ENCODE measurements around the gene GRAP2. TPM values are rescaled to one million over a fixed set of nuclear protein-coding genes. Genes with fewer than 3 reads are reported as not detected.

The GRAP2 gene
- total RNA-seq, 3 donors from 2014 or later (not counting 1 experiment from before 2014, with no cell fraction given) = 65.1 to 97.3 (median 92.2) TPM

DNA sequence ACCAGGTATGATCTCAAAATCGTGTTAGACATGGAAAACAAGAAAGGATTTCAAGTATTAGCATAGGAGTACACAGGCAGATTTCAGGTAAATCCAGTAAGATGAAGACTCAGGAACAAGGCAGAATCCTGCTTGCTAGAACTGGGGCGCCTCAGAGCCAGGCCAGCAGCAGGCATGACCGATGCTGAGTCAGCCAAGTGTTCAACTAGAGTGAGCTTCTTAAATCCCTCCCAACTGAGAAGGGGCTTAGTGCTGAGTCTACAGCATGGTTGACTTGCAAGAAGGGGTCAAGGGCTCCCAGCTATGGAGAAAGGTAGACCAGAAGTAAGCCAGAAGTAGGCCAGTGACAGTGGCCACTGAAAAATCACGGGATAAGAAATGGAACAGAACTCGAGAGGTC, 12.4 kb downstream of the GRAP2 start:
- Mint-ChIP-seq H3K27ac (peak overlapping the region; percentile 45 to 78), H3K9me3 (peaks cover 2 to 5% of the 10 kb centered on the region in 2 donors), H3K27me3 (ENCODE audit: low read depth in 2 of 2) (no peaks in the 10 kb centered on the region), H3K4me3 (peak overlapping the region; percentile 35), H3K4me1 (peaks cover 88 to 91% of the 10 kb centered on the region in 2 donors), H3K36me3 (no peaks in the 10 kb centered on the region)
- H3K27ac ChIP-seq (ENCODE audit: low read length) = no peak overlapping the region
- H3K4me1 ChIP-seq (ENCODE audit: control insufficient read depth, insufficient read depth, low read length) = peaks cover 68% of the 10 kb centered on the region
- H3K27me3 ChIP-seq (ENCODE audit: control insufficient read depth, insufficient read depth, low read length) = no peaks in the 10 kb centered on the region
- peaks cover 4% of the 10 kb centered on the region for H3K9me3 ChIP-seq (ENCODE audit: control insufficient read depth, insufficient read depth, low read length)
- TF ChIP-seq, protein P1, sequence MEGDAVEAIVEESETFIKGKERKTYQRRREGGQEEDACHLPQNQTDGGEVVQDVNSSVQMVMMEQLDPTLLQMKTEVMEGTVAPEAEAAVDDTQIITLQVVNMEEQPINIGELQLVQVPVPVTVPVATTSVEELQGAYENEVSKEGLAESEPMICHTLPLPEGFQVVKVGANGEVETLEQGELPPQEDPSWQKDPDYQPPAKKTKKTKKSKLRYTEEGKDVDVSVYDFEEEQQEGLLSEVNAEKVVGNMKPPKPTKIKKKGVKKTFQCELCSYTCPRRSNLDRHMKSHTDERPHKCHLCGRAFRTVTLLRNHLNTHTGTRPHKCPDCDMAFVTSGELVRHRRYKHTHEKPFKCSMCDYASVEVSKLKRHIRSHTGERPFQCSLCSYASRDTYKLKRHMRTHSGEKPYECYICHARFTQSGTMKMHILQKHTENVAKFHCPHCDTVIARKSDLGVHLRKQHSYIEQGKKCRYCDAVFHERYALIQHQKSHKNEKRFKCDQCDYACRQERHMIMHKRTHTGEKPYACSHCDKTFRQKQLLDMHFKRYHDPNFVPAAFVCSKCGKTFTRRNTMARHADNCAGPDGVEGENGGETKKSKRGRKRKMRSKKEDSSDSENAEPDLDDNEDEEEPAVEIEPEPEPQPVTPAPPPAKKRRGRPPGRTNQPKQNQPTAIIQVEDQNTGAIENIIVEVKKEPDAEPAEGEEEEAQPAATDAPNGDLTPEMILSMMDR (IDR thresholded peaks at IDR 0.05) = no peak
- ATAC-seq = no peak
- intact Hi-C loops (cut with micrococcal nuclease) = no loop called here
- no peaks in the 10 kb centered on the region for H3K36me3 ChIP-seq (ENCODE audit: control insufficient read depth, insufficient read depth, low read length)
- no peak overlapping the region for H3K4me3 ChIP-seq (ENCODE audit: low read length)
- peak in 1 of 2 donors; percentile 22 for DNase-seq
- WGBS (ENCODE audit: insufficient coverage) = 91% methylated on average over 5 of the region's 5 CpGs

DNA sequence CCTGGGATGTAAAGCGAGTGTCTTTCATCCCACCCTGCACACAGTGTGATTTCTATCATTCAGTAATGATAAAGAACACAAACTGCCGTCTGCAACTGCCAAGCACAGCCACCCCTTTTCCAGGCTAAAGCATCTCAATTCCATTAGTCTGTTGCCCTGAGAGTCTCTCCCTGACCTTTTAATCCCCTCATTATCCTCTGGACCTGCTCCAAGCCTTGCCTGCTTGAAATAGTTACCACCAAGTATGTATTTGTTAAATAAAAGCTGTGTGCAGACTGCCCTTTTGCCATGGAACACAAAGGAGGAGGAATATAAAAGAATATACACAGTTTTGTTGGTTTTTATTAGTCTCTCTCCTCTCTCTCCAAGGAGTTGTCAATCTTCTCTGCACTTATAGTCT, 13.0 kb downstream of the GRAP2 start:
- no peak for ATAC-seq
- no peak overlapping the region for H3K4me3 ChIP-seq (ENCODE audit: low read length)
- H3K4me1 ChIP-seq (ENCODE audit: control insufficient read depth, insufficient read depth, low read length) = peaks cover 64% of the 10 kb centered on the region
- H3K9me3 ChIP-seq (ENCODE audit: control insufficient read depth, insufficient read depth, low read length) = peaks cover 4% of the 10 kb centered on the region
- WGBS (ENCODE audit: insufficient coverage) = 88% methylated on average over 2 of the region's 2 CpGs
- no peak for DNase-seq
- TF ChIP-seq, protein P1 (IDR thresholded peaks at IDR 0.05) = no peak
- H3K27ac Mint-ChIP-seq = peak overlapping the region; percentile 43 to 45
- intact Hi-C loops (cut with micrococcal nuclease) = no loop called here
- no peaks in the 10 kb centered on the region for H3K27me3 ChIP-seq (ENCODE audit: control insufficient read depth, insufficient read depth, low read length)
- H3K27ac ChIP-seq (ENCODE audit: low read length) = no peak overlapping the region
- peaks cover 2 to 5% of the 10 kb centered on the region in 2 donors for H3K9me3 Mint-ChIP-seq
- no peaks in the 10 kb centered on the region for H3K36me3 ChIP-seq (ENCODE audit: control insufficient read depth, insufficient read depth, low read length)
- no peaks in the 10 kb centered on the region for H3K36me3 Mint-ChIP-seq
- H3K4me3 Mint-ChIP-seq = peak overlapping the region; percentile 7
- H3K4me1 Mint-ChIP-seq = peaks cover 83 to 85% of the 10 kb centered on the region in 2 donors
- H3K27me3 Mint-ChIP-seq (ENCODE audit: low read depth in 2 of 2) = no peaks in the 10 kb centered on the region

DNA sequence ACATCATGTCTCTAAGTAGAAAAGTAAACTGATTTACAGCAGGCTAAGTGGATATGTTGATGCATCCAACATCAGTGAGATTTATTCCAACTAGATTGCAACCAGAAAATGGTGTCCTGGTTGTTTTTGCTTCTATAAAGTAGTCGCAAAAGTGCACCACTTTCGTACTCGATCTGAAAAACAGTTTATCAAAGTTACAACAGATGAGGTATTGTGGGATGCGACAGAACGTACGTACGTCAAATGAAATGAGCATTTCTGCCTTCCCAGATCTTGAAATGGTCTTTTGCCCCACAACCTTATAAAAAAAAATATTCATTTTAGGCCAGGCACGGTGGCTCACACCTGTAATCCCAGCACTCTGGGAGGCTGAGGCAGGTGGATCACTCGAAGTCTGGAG, 13.7 kb downstream of the GRAP2 start:
- no peaks in the 10 kb centered on the region for H3K27me3 Mint-ChIP-seq (ENCODE audit: low read depth in 2 of 2)
- peak in 1 of 2 donors; percentile 47 for DNase-seq
- Histone ChIP-seq H3K27ac (ENCODE audit: low read length) (no peak overlapping the region), H3K36me3 (ENCODE audit: control insufficient read depth, insufficient read depth, low read length) (no peaks in the 10 kb centered on the region), H3K4me3 (ENCODE audit: low read length) (no peak overlapping the region), H3K4me1 (ENCODE audit: control insufficient read depth, insufficient read depth, low read length) (peaks cover 66% of the 10 kb centered on the region), H3K27me3 (ENCODE audit: control insufficient read depth, insufficient read depth, low read length) (no peaks in the 10 kb centered on the region), H3K9me3 (ENCODE audit: control insufficient read depth, insufficient read depth, low read length) (peaks cover 4% of the 10 kb centered on the region)
- H3K27ac Mint-ChIP-seq = peak overlapping the region; percentile 43 to 45
- intact Hi-C loops (cut with micrococcal nuclease) = no loop called here
- H3K4me3 Mint-ChIP-seq = no peak overlapping the region
- ATAC-seq = no peak
- TF ChIP-seq, protein P1 (IDR thresholded peaks at IDR 0.05) = no peak
- 91% methylated on average over 9 of the region's 9 CpGs for WGBS (ENCODE audit: insufficient coverage)
- peaks cover 2 to 5% of the 10 kb centered on the region in 2 donors for H3K9me3 Mint-ChIP-seq
- peaks cover 80 to 82% of the 10 kb centered on the region in 2 donors for H3K4me1 Mint-ChIP-seq
- no peaks in the 10 kb centered on the region for H3K36me3 Mint-ChIP-seq

DNA sequence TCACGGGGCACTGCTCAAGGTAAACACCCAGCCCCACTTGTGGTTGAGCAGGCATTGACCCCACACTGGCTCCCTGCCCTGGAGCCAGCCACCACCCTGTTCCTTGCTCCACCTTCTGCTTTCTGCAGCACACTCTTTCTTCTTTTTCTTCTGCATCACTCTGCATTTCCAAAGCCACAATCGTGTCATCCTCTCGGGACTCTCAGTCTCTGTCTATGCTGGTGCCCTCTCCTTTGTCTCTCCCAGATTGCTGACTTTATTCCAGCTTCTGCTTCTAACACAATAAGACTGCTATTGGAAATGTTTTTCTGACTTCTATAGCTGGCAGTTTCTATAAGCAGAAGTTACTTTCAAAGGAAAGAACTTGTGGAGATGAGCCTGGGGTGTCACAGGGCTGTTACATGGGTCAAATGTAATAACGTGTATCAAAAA, 14.4 kb downstream of the GRAP2 start:
- H3K4me3 ChIP-seq (ENCODE audit: low read length) = no peak overlapping the region
- no peaks in the 10 kb centered on the region for H3K9me3 ChIP-seq (ENCODE audit: control insufficient read depth, insufficient read depth, low read length)
- H3K27ac ChIP-seq (ENCODE audit: low read length) = peak overlapping the region; percentile 7
- Mint-ChIP-seq H3K4me1 (peaks cover 80 to 82% of the 10 kb centered on the region in 2 donors), H3K27me3 (ENCODE audit: low read depth in 2 of 2) (no peaks in the 10 kb centered on the region), H3K4me3 (peak overlapping the region; percentile 54), H3K36me3 (no peaks in the 10 kb centered on the region), H3K27ac (peak overlapping the region; percentile 77 to 80), H3K9me3 (peaks cover 0 to under 1% of the 10 kb centered on the region in 2 donors)
- peak in 1 of 2 donors; percentile 50 for DNase-seq
- no peak for ATAC-seq
- H3K36me3 ChIP-seq (ENCODE audit: control insufficient read depth, insufficient read depth, low read length) = no peaks in the 10 kb centered on the region
- WGBS (ENCODE audit: insufficient coverage) = 27% methylated on average over 3 of the region's 4 CpGs
- no peaks in the 10 kb centered on the region for H3K27me3 ChIP-seq (ENCODE audit: control insufficient read depth, insufficient read depth, low read length)
- TF ChIP-seq, protein P1 (IDR thresholded peaks at IDR 0.05) = no peak
- H3K4me1 ChIP-seq (ENCODE audit: control insufficient read depth, insufficient read depth, low read length) = peaks cover 64% of the 10 kb centered on the region
- intact Hi-C loops (cut with micrococcal nuclease) = no loop called here

Measured in natural killer cell (primary cell).